Measurements from ENCODE around the gene LRRC3.
"Not testable (repeated sequence)": the region's sequence is repeated elsewhere in the genome, so short reads cannot be mapped to it uniquely, and the experiment has no call there.

LRRC3 gene

GRCh38 chr21:44495611-44496563, 40.6 kb downstream of the LRRC3 start:
- no peak for DNase-seq (ENCODE audit: low read depth in 2 of 2, low spot score in 1 of 2)

GRCh38 chr21:44496564-44497550, 41.5 kb downstream of the LRRC3 start:
- DNase-seq (ENCODE audit: low read depth in 2 of 2, low spot score in 1 of 2): no peak

GRCh38 chr21:44497703-44498126, 42.4 kb downstream of the LRRC3 start:
- no peak for DNase-seq (ENCODE audit: low read depth in 2 of 2, low spot score in 1 of 2)

- DNase-seq (ENCODE audit: low read depth in 2 of 2, low spot score in 1 of 2): no peak
Observed at GRCh38 chr21:44498280-44499210, 43.2 kb downstream of the LRRC3 start.

- no peak for DNase-seq (ENCODE audit: low read depth in 2 of 2, low spot score in 1 of 2)
Observed at GRCh38 chr21:44499211-44499560, 43.9 kb downstream of the LRRC3 start.

- no peak for DNase-seq (ENCODE audit: low read depth in 2 of 2, low spot score in 1 of 2)
Observed at GRCh38 chr21:44499631-44500030, 44.3 kb downstream of the LRRC3 start.

GRCh38 chr21:44500111-44500510, 44.8 kb downstream of the LRRC3 start:
- no peak for DNase-seq (ENCODE audit: low read depth in 2 of 2, low spot score in 1 of 2)

- no peak for DNase-seq (ENCODE audit: low read depth in 2 of 2, low spot score in 1 of 2)
Observed at GRCh38 chr21:44502171-44502958, 47.1 kb downstream of the LRRC3 start.

- DNase-seq (ENCODE audit: low read depth in 2 of 2, low spot score in 1 of 2): not testable (repeated sequence)
Observed at GRCh38 chr21:44503006-44503889, 47.9 kb downstream of the LRRC3 start.

- DNase-seq (ENCODE audit: low read depth in 2 of 2, low spot score in 1 of 2): no peak
Observed at GRCh38 chr21:44503901-44504399, 48.6 kb downstream of the LRRC3 start.

GRCh38 chr21:44505673-44506278, 50.5 kb downstream of the LRRC3 start:
- no peak for DNase-seq (ENCODE audit: low read depth in 2 of 2, low spot score in 1 of 2)

- no peak for DNase-seq (ENCODE audit: low read depth in 2 of 2, low spot score in 1 of 2)
Observed at GRCh38 chr21:44506279-44507255, 51.3 kb downstream of the LRRC3 start.

GRCh38 chr21:44507673-44508425, 52.5 kb downstream of the LRRC3 start:
- DNase-seq (ENCODE audit: low read depth in 2 of 2, low spot score in 1 of 2): no peak

- no peak for DNase-seq (ENCODE audit: low read depth in 2 of 2, low spot score in 1 of 2)
Observed at GRCh38 chr21:44508426-44508710, 53.1 kb downstream of the LRRC3 start.

- no peak for DNase-seq (ENCODE audit: low read depth in 2 of 2, low spot score in 1 of 2)
Observed at GRCh38 chr21:44508711-44509445, 53.6 kb downstream of the LRRC3 start.

GRCh38 chr21:44509539-44509938, 54.2 kb downstream of the LRRC3 start:
- DNase-seq (ENCODE audit: low read depth in 2 of 2, low spot score in 1 of 2): no peak
